GM12891 (cell line): Measurements from ENCODE around the gene TXNDC5.

Source experiments
- PAX5 ChIP-seq: IDR thresholded peaks from 2 replicates; pipeline ENCODE4 v1.6.1; 2011; ENCODE audit warnings: low read length, moderate library complexity, mild to moderate bottlenecking; ENCODE audit not compliant: insufficient read depth, severe bottlenecking
- POLR2A ChIP-seq: IDR thresholded peaks from 2 replicates; pipeline ENCODE4 v1.6.1; 2011; ENCODE audit warnings: low read depth, low read length, control low read depth
- POLR2AphosphoS5 ChIP-seq: IDR thresholded peaks from 2 replicates; pipeline ENCODE4 v1.6.1; 2011; ENCODE audit warnings: low read depth, low read length, control low read depth
- TAF1 ChIP-seq: IDR thresholded peaks from 2 replicates; pipeline ENCODE4 v1.6.1; 2011; ENCODE audit warnings: low read depth, low read length, control low read depth

DNA sequence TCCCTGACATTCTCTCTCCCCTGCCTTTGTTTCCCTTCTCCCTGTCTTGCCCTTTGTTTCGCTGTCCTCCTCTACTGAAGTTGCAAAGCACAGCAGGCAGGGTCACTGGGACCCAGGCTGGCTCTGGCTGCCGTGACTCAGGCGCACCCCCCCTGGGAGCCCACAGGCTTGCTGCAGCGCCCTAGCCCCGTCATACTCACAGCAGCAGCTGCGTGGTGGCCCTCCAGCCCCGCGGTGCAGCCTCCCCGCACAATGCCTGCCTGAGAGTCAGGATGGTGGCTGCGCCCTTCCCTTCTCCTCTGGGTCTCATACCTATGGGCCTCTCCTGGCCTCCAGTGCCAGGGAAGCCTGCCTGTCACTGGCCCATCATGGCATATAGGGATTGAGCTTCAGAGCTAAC, 41.7 kb downstream of the TXNDC5 start:
- no peak for TF ChIP-seq POLR2A
- TF ChIP-seq POLR2AphosphoS5, result no peak
- TF ChIP-seq TAF1, result no peak
- no peak for TF ChIP-seq PAX5
